GM12873 (cell line): ENCODE results near the gene EGLN2.

Experiments
- TF ChIP-seq, protein P1 (sequence below): IDR thresholded peaks from 2 replicates; pipeline ENCODE4 v1.5.1; 2012; ENCODE audit warnings: low read depth, mild to moderate bottlenecking, moderate library complexity, low read length, control low read depth; ENCODE audit not compliant: insufficient read depth; ENCODE audit errors: missing control alignments

Gene EGLN2

DNA sequence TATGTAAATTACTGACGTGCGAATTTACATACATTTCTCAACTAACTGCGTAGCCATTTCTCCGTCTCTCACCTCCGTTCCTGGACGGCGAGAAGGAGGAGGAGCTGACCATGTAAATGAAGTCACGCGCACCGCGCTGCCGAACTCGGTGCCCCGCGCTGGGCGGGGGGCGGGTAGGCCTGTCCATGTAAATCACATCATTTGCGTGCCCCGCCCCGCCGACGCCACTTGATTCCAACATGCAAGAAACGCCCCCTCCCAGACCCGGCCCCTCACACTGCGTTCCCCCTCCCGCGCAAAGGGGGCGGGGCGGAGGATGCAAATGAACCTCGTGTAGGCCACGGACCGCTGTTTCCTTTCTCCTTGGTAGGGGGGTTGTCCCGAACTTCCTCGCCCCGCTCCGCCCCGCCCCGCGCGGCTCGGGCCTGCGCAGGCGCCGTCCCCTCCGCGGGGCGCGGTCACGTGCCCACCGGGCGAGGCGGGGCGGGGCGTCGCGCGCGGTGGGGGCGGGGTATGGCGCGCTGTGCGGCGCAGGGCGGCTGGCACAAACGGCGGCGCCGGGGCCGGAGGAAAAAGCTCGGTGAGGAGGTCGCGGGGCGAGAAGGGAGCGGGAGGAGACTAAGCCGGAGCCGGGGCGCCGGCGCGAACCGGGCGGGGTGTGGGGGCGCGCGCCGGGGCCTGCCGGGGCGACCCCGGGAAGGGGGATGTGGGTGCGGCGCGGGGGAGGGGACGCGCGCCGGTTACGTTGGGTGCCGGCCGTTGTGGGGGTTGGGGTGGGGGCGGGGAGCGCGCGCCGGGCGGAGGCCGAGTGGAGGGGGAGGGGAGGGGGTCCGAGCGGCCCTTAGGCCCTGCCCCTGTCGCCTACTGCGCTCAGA is at the start of gene EGLN2:
Gene EGLN2 (plus strand): TSS at position 509 of the 875 bp plus-strand sequence. CDS start 1,382 bp downstream, outside the sequence.
- TF ChIP-seq, protein P1, sequence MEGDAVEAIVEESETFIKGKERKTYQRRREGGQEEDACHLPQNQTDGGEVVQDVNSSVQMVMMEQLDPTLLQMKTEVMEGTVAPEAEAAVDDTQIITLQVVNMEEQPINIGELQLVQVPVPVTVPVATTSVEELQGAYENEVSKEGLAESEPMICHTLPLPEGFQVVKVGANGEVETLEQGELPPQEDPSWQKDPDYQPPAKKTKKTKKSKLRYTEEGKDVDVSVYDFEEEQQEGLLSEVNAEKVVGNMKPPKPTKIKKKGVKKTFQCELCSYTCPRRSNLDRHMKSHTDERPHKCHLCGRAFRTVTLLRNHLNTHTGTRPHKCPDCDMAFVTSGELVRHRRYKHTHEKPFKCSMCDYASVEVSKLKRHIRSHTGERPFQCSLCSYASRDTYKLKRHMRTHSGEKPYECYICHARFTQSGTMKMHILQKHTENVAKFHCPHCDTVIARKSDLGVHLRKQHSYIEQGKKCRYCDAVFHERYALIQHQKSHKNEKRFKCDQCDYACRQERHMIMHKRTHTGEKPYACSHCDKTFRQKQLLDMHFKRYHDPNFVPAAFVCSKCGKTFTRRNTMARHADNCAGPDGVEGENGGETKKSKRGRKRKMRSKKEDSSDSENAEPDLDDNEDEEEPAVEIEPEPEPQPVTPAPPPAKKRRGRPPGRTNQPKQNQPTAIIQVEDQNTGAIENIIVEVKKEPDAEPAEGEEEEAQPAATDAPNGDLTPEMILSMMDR, result no peak

DNA sequence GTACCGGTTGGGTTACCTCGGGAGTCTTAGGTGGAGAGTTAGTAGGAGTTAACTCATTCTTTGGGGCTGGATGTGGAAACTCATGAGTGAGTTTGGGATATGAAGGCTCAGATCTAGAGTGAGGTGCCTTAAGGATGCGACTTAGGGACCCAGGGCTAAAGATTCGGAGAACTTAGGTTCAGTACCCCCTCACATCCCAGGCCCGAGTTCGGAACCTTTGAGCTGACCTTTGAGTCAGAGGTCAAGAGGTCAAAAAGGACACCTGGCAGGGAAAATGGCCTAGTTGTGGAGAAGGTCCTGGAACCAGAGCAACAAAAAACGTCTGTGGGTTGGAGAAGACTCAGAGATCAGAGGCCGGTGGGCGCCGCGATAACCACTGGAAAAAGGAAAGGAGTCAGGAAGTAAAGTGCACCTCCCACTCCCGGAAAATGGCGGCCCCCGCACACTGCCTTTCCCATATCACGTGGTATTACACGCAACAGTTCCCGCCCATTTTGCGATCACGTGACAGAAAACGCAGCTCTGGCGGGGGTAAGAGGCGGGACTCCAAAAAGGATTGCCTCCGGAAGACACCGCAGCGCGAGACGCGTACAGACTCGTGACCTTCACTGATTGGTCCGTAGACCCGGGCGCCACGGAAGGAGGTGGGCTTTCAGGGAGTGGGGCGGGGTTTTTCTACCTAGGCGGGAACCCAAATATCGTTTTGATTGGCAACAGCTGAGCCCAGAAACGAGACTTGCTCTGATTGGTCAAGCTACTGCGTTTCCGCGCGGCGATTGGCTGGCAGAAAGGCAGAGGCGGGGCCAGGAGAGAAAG is 48.7 kb upstream of the EGLN2 start, which contains the start of gene ACTMAP:
Gene ACTMAP (minus strand): TSS at position 420 of the 816 bp plus-strand sequence. CDS start 674 bp downstream, outside the sequence.
- TF ChIP-seq, protein P1, result no peak

GRCh38 chr19:40750874-40751537 is 48.0 kb upstream of the EGLN2 start, which contains the start of gene SNRPA:
Gene SNRPA, plus strand, starts transcription at chr19:40751203. Its CDS starts 206 bp downstream, at chr19:40751409.
- TF ChIP-seq, protein P1, result no peak

DNA sequence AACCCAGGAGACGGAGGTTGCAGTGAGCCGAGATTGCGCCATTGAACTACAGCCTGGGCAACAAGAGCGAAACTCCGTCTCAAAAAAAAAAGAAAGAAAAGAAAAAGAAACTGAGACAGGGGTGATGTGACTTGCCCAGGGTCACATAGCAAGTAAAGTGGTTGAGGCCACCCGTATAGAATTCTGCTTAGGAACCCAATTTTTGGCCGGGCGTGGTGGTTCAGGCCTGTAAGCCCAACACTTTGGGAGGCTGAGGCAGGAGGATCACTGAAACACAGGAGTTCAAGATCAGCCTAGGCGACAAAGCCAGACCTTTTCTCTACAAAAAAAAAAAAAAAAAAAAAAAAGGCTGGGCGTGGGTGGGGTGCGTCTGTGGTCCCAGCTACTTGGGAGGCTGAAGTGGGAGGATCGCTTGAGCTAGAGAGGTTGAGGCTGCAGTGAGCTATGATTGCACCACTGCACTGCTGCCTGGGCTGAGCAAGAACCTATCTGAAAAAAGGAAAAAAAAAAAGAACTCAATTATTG is 46.7 kb upstream of the EGLN2 start:
- TF ChIP-seq, protein P1, result no peak

GRCh38 chr19:40754611-40755247 is 44.3 kb upstream of the EGLN2 start:
- TF ChIP-seq, protein P1, result no peak

- TF ChIP-seq, protein P1, result no peak
Observed at GRCh38 chr19:40755248-40755624, 43.8 kb upstream of the EGLN2 start.
